ENCODE measurements around the gene MYO1H.

GRCh38 chr12:109343677-109344076, 4.0 kb upstream of the MYO1H start:
- TF ChIP-seq CTCF (IDR thresholded peaks at IDR 0.05 in 4 of 5, conservative IDR thresholded peaks at IDR 0.05 in 1 of 5) (no peak), POLR2A (IDR thresholded peaks at IDR 0.05) (no peak)

Data from gastrocnemius medialis (tissue), 4 donors.